ENCODE measurements around the gene NLRC4. TPM values are rescaled to one million over a fixed set of nuclear protein-coding genes. Genes with fewer than 3 reads are reported as not detected.

The NLRC4 gene
- total RNA-seq, 1 experiment from 2014 or later = not detected

DNA sequence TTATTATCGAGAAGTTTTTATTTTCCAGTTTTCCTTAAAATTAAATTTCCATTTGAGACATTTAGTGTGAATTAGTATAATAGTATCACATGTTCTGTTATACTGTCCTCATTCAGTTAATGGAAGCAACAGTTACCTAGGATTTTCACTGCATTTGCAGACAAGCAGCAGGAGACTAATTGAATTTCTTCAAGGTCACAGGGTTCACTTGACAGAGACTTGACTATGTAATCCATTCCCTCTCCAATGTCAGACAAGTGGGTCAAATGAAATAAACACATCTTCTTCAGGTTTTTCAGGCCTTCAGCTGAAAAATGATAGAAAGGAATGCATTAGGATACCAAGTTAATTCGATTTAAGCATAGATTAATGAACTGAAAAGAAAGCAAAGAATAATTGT is 26.7 kb downstream of the NLRC4 start:
- no peak overlapping the region for H2BK12ac ChIP-seq (ENCODE audit: insufficient read length, low read depth, low read length)
- Mint-ChIP-seq H3K4me1 (peaks cover 0 to 6% of the 10 kb centered on the region in 2 experiments; a peak in 1 of 4 replicates), H3K9me3 (no peaks in the 10 kb centered on the region), H3K4me3 (no peak overlapping the region), H3K27ac (no peak overlapping the region), H3K36me3 (ENCODE audit: insufficient read depth in 1 of 3, low read depth in 3 of 3) (peaks cover 0 to 5% (median 0%) of the 10 kb centered on the region in 3 experiments; a peak in 2 of 7 replicates), H3K27me3 (ENCODE audit: low read depth) (no peaks in the 10 kb centered on the region)
- no peak overlapping the region for H3K9ac ChIP-seq (ENCODE audit: extremely low read depth, insufficient read length, low read length)
- WGBS (ENCODE audit: extremely low coverage, insufficient read length, low lambda C conversion rate) = no CpG with 5 or more reads among the region's 2 CpGs
- H2AK5ac ChIP-seq (ENCODE audit: insufficient read length, low read length) = no peak overlapping the region
- no peak overlapping the region for H3K18ac ChIP-seq (ENCODE audit: insufficient read length, low read depth, low read length)
- H3K4ac ChIP-seq (ENCODE audit: low read depth, low read length) = no peak overlapping the region
- no peak overlapping the region for H3K27ac ChIP-seq (ENCODE audit: insufficient read length, low read depth, low read length)
- H2BK20ac ChIP-seq (ENCODE audit: low read depth, low read length, poor library complexity, severe bottlenecking) = no peak overlapping the region
- H3K23me2 ChIP-seq (ENCODE audit: insufficient read length, low read depth, low read length, poor library complexity, severe bottlenecking) = no peaks in the 10 kb centered on the region
- H3K27me3 ChIP-seq (ENCODE audit: insufficient read depth, low read length) = no peaks in the 10 kb centered on the region
- no peak overlapping the region for H3K4me2 ChIP-seq (ENCODE audit: insufficient read depth, insufficient read length, low read length)
- no peak overlapping the region for H4K5ac ChIP-seq (ENCODE audit: insufficient read length, low read depth, low read length)
- H2BK120ac ChIP-seq (ENCODE audit: low read depth, low read length, poor library complexity, severe bottlenecking) = no peak overlapping the region
- no peak overlapping the region for H2AFZ ChIP-seq (ENCODE audit: low read length)
- no peaks in the 10 kb centered on the region for H3K4me1 ChIP-seq (ENCODE audit: insufficient read depth, low read length)
- H4K91ac ChIP-seq (ENCODE audit: insufficient read length, low read depth, low read length) = no peak overlapping the region
- no peak overlapping the region for H3T11ph ChIP-seq (ENCODE audit: low read length)
- H3K9me3 ChIP-seq (ENCODE audit: control insufficient read depth, low read depth, low read length) = no peaks in the 10 kb centered on the region
- no peak overlapping the region for H3K14ac ChIP-seq (ENCODE audit: insufficient read depth, low read length)
- DNase-seq = no peak
- no peak overlapping the region for H3K23ac ChIP-seq (ENCODE audit: insufficient read length, low read depth, low read length)
- H3K79me2 ChIP-seq (ENCODE audit: insufficient read depth, low read length) = no peaks in the 10 kb centered on the region
- no peak overlapping the region for H2BK5ac ChIP-seq (ENCODE audit: insufficient read length, low read length)
- no peaks in the 10 kb centered on the region for H3K79me1 ChIP-seq (ENCODE audit: insufficient read depth, low read depth, low read length, poor library complexity, severe bottlenecking)
- H3K56ac ChIP-seq (ENCODE audit: insufficient read length, low read depth, low read length) = no peak overlapping the region
- no peak for TF ChIP-seq CTCF (conservative IDR thresholded peaks at IDR 0.05)
- no peaks in the 10 kb centered on the region for H4K20me1 ChIP-seq (ENCODE audit: control insufficient read depth, insufficient read depth, insufficient read length)
- H4K8ac ChIP-seq (replicated peaks; ENCODE audit: insufficient read length, low read depth, low read length) = no peak overlapping the region
- H2BK15ac ChIP-seq (ENCODE audit: low read depth, low read length) = no peak overlapping the region

Data from H9 (cell line).